Caco-2 (cell line): ENCODE results near the gene IGFBP1. TPM values are rescaled to one million over a fixed set of nuclear protein-coding genes. Genes with fewer than 3 reads are reported as not detected.

Experiments used
- BruUV-seq: library from RNA; stranded (reverse); fragments of 400-500 nt; replicated peaks from 2 replicates; lab custom pipeline; 2021; lab: Mats Ljungman, UMichigan
- CTCF ChIA-PET: fragments of 300-600 bp; sonication (Branson Sonifier 250); formaldehyde crosslinking; loops from one replicate; lab custom pipeline; 2022; ENCODE audit warnings: antibody characterized with exemption; lab: Charles Lee
- POLR2A ChIA-PET: fragments of 300-600 bp; sonication (Branson Sonifier 250); formaldehyde crosslinking; loops from one replicate; lab custom pipeline; 2022; ENCODE audit warnings: antibody characterized with exemption; lab: Charles Lee
- DNase-seq, 2 experiments: peaks; one replicate each; pipeline versions ENCODE4 v3.0.0 to v3.0.0-alpha.2; 2020 to 2022
- H3K27me3 ChIP-seq: replicated peaks from 2 replicates; pipeline ENCODE4 v1.6.0; 2011; ENCODE audit warnings: low read length; ENCODE audit not compliant: control insufficient read depth, insufficient read depth
- H3K36me3 ChIP-seq: 2 replicates; pipeline ENCODE4 v1.5.1; 2011; ENCODE audit warnings: low read length; ENCODE audit not compliant: control insufficient read depth, insufficient read depth
- H3K4me1 ChIP-seq: fragments of 250-450 bp; sonication (Bioruptor Pico); 2 replicates; pipeline ENCODE4 v1.5.1; 2020; ENCODE audit warnings: mild to moderate bottlenecking
- H3K4me3 ChIP-seq: 2 replicates; pipeline ENCODE4 v1.5.1; 2011; ENCODE audit warnings: low read depth, mild to moderate bottlenecking, control low read depth, low read length
- H3K9me3 ChIP-seq: fragments of 250-450 bp; sonication (Bioruptor Pico); 2 replicates; pipeline ENCODE4 v1.5.1; 2020; ENCODE audit warnings: mild to moderate bottlenecking, moderate library complexity
- H3K27ac Mint-ChIP-seq: one replicate; pipeline ENCODE4 v1.8.0; 2022; ENCODE audit warnings: mixed read lengths; ENCODE audit not compliant: unreplicated experiment
- H3K27me3 Mint-ChIP-seq: one replicate; pipeline ENCODE4 v1.8.0; 2022; ENCODE audit warnings: mixed read lengths; ENCODE audit not compliant: insufficient read depth, unreplicated experiment
- H3K36me3 Mint-ChIP-seq: one replicate; pipeline ENCODE4 v1.8.0; 2022; ENCODE audit warnings: mild to moderate bottlenecking, mixed read lengths; ENCODE audit not compliant: insufficient read depth, unreplicated experiment
- H3K4me1 Mint-ChIP-seq: one replicate; pipeline ENCODE4 v1.8.0; 2022; ENCODE audit warnings: low read depth, mixed read lengths; ENCODE audit not compliant: unreplicated experiment
- H3K4me3 Mint-ChIP-seq: one replicate; pipeline ENCODE4 v1.8.0; 2022; ENCODE audit warnings: mild to moderate bottlenecking, moderate library complexity, mixed read lengths; ENCODE audit not compliant: unreplicated experiment
- H3K9me3 Mint-ChIP-seq: one replicate; pipeline ENCODE4 v1.8.0; 2022; ENCODE audit warnings: mixed read lengths; ENCODE audit not compliant: unreplicated experiment
- intact Hi-C: fragments of 100-400 bp; cut with micrococcal nuclease; formaldehyde crosslinking; loops from one replicate; pipeline ENCODE4 v1.10.0; 2022; ENCODE audit not compliant: unreplicated experiment
- total RNA-seq: library from RNA; stranded (reverse); gene quantifications from 2 replicates; pipeline ENCODE4 v1.2.3, GENCODE V29; 2022
- TF ChIP-seq, protein P1 (sequence below), 2 experiments: fragments of 200-600 bp in 1 of 2; IDR thresholded peaks; 1 replicate in 1 of 2; 2 replicates in 1 of 2; pipeline versions ENCODE4 v1.5.1 to v1.8.0; 2011 to 2022; ENCODE audit warnings: antibody characterized with exemption in 1 of 2, control low read depth in 1 of 2, inconsistent platforms in 1 of 2, low read depth in 1 of 2, low read length in 1 of 2, mild to moderate bottlenecking in 1 of 2, moderate library complexity in 1 of 2; ENCODE audit not compliant: insufficient read depth in 1 of 2, severe bottlenecking in 1 of 2, unreplicated experiment in 1 of 2

The IGFBP1 gene
- total RNA-seq, 1 experiment from 2014 or later, result not detected

- Mint-ChIP-seq H3K27me3 (peaks cover 20% of the 10 kb centered on the region), H3K4me1 (no peaks in the 10 kb centered on the region), H3K9me3 (no peaks in the 10 kb centered on the region), H3K36me3 (no peaks in the 10 kb centered on the region), H3K27ac (no peak overlapping the region), H3K4me3 (no peak overlapping the region)
- Histone ChIP-seq H3K9me3 (no peaks in the 10 kb centered on the region), H3K27me3 (no peaks in the 10 kb centered on the region; the same call in 1 of the 2 replicates), H3K4me1 (no peaks in the 10 kb centered on the region), H3K4me3 (no peak overlapping the region), H3K36me3 (no peaks in the 10 kb centered on the region)
- POLR2A ChIA-PET, result no interaction called here
- CTCF ChIA-PET, result no interaction called here
- BruUV-seq, result no TSS peak
- intact Hi-C loops, result no loop called here
- TF ChIP-seq, protein P1, sequence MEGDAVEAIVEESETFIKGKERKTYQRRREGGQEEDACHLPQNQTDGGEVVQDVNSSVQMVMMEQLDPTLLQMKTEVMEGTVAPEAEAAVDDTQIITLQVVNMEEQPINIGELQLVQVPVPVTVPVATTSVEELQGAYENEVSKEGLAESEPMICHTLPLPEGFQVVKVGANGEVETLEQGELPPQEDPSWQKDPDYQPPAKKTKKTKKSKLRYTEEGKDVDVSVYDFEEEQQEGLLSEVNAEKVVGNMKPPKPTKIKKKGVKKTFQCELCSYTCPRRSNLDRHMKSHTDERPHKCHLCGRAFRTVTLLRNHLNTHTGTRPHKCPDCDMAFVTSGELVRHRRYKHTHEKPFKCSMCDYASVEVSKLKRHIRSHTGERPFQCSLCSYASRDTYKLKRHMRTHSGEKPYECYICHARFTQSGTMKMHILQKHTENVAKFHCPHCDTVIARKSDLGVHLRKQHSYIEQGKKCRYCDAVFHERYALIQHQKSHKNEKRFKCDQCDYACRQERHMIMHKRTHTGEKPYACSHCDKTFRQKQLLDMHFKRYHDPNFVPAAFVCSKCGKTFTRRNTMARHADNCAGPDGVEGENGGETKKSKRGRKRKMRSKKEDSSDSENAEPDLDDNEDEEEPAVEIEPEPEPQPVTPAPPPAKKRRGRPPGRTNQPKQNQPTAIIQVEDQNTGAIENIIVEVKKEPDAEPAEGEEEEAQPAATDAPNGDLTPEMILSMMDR (IDR thresholded peaks at IDR 0.05; ENCODE audit: insufficient read depth in 1 of 2, low read depth in 1 of 2, low read length in 1 of 2, severe bottlenecking in 1 of 2, unreplicated experiment in 1 of 2), result no peak
- no peak for DNase-seq
These were observed 5.8 kb upstream of the IGFBP1 start for GRCh38 chr7:45882465-45882810.

GRCh38 chr7:45884136-45884535, 4.2 kb upstream of the IGFBP1 start:
- Mint-ChIP-seq H3K4me1 (no peaks in the 10 kb centered on the region), H3K9me3 (no peaks in the 10 kb centered on the region), H3K36me3 (no peaks in the 10 kb centered on the region), H3K27ac (no peak overlapping the region), H3K4me3 (no peak overlapping the region), H3K27me3 (peaks cover 24% of the 10 kb centered on the region)
- DNase-seq, result no peak
- POLR2A ChIA-PET, result no interaction called here
- BruUV-seq, result no TSS peak
- Histone ChIP-seq H3K27me3 (no peaks in the 10 kb centered on the region; the same call in 1 of the 2 replicates), H3K9me3 (no peaks in the 10 kb centered on the region), H3K36me3 (no peaks in the 10 kb centered on the region), H3K4me3 (no peak overlapping the region), H3K4me1 (no peaks in the 10 kb centered on the region)
- TF ChIP-seq, protein P1 (IDR thresholded peaks at IDR 0.05; ENCODE audit: insufficient read depth in 1 of 2, low read depth in 1 of 2, low read length in 1 of 2, severe bottlenecking in 1 of 2, unreplicated experiment in 1 of 2), result no peak
- CTCF ChIA-PET, result no interaction called here
- intact Hi-C loops, result no loop called here

GRCh38 chr7:45885264-45885882, 2.9 kb upstream of the IGFBP1 start:
- H3K27ac Mint-ChIP-seq, result no peak overlapping the region
- no peaks in the 10 kb centered on the region for H3K9me3 ChIP-seq
- peaks cover 31% of the 10 kb centered on the region for H3K27me3 Mint-ChIP-seq
- TF ChIP-seq, protein P1 (IDR thresholded peaks at IDR 0.05; ENCODE audit: insufficient read depth in 1 of 2, low read depth in 1 of 2, low read length in 1 of 2, severe bottlenecking in 1 of 2, unreplicated experiment in 1 of 2), result no peak
- H3K9me3 Mint-ChIP-seq, result no peaks in the 10 kb centered on the region
- BruUV-seq, result no TSS peak
- ChIA-PET POLR2A (no interaction called here), CTCF (no interaction called here)
- H3K4me3 ChIP-seq, result no peak overlapping the region
- DNase-seq, result no peak
- no peaks in the 10 kb centered on the region for H3K4me1 Mint-ChIP-seq
- intact Hi-C loops, result no loop called here
- H3K4me1 ChIP-seq, result no peaks in the 10 kb centered on the region
- H3K4me3 Mint-ChIP-seq, result no peak overlapping the region
- no peaks in the 10 kb centered on the region for H3K36me3 ChIP-seq
- no peaks in the 10 kb centered on the region for H3K36me3 Mint-ChIP-seq
- no peaks in the 10 kb centered on the region; the same call in 1 of the 2 replicates for H3K27me3 ChIP-seq
